Measurements from ENCODE around the gene RNF17.

The RNF17 gene

GRCh38 chr13:24922745-24923591, 159.0 kb downstream of the RNF17 start (continued):
- TF ChIP-seq KLF16 (tag by site-specific recombination; IDR thresholded peaks at IDR 0.05) (peak; percentile 83), PRDM2 (tag by site-specific recombination; IDR thresholded peaks at IDR 0.05; ENCODE audit: borderline replicate concordance) (no peak), ZBTB7A (tag by site-specific recombination; IDR thresholded peaks at IDR 0.05; ENCODE audit: low read depth) (no peak), ZNF302 (tag by site-specific recombination; IDR thresholded peaks at IDR 0.05; ENCODE audit: low read depth) (no peak), ZNF621 (tag by site-specific recombination; IDR thresholded peaks at IDR 0.05) (no peak), ZNF112 (tag by site-specific recombination; IDR thresholded peaks at IDR 0.05) (no peak), WT1 (tag by site-specific recombination; IDR thresholded peaks at IDR 0.05) (peak; percentile 32; the same call in 1 of the 2 replicates), ZNF37A (tag by site-specific recombination; IDR thresholded peaks at IDR 0.05) (no peak), ZNF629 (tag by site-specific recombination; IDR thresholded peaks at IDR 0.05) (peak; percentile 82), ZNF416 (tag by site-specific recombination; IDR thresholded peaks at IDR 0.05) (no peak), ZFP41 (tag by site-specific recombination; IDR thresholded peaks at IDR 0.05; ENCODE audit: borderline replicate concordance) (no peak), ZNF768 (tag by site-specific recombination; IDR thresholded peaks at IDR 0.05) (no peak), ZNF747 (tag by site-specific recombination; IDR thresholded peaks at IDR 0.05) (no peak), ZNF292 (tag by site-specific recombination; IDR thresholded peaks at IDR 0.05; ENCODE audit: borderline replicate concordance, low read depth) (no peak), BCL11B (tag by site-specific recombination; IDR thresholded peaks at IDR 0.05; ENCODE audit: low read depth) (no peak), MEIS1 (CRISPR knock-in tag; IDR thresholded peaks at IDR 0.05; ENCODE audit: borderline replicate concordance) (no peak), ZIC2 (tag by site-specific recombination; IDR thresholded peaks at IDR 0.05) (peak; percentile 70), PRDM10 (tag by site-specific recombination; IDR thresholded peaks at IDR 0.05) (peak; percentile 83), ZNF19 (tag by site-specific recombination; IDR thresholded peaks at IDR 0.05; ENCODE audit: low read depth) (no peak), ZNF623 (tag by site-specific recombination; IDR thresholded peaks at IDR 0.05) (no peak), SP7 (tag by site-specific recombination; IDR thresholded peaks at IDR 0.05) (peak; percentile 45; the same call in 1 of the 2 replicates), ZFP3 (tag by site-specific recombination; IDR thresholded peaks at IDR 0.05; ENCODE audit: low read depth) (no peak), ZNF792 (tag by site-specific recombination; IDR thresholded peaks at IDR 0.05) (no peak), ZNF274 (IDR thresholded peaks at IDR 0.05; ENCODE audit: low read length) (no peak), ZNF274 (tag by site-specific recombination; IDR thresholded peaks at IDR 0.05; ENCODE audit: borderline replicate concordance) (no peak), SP2 (tag by site-specific recombination; IDR thresholded peaks at IDR 0.05) (peak; percentile 91)
- TF ChIP-seq, protein P1, sequence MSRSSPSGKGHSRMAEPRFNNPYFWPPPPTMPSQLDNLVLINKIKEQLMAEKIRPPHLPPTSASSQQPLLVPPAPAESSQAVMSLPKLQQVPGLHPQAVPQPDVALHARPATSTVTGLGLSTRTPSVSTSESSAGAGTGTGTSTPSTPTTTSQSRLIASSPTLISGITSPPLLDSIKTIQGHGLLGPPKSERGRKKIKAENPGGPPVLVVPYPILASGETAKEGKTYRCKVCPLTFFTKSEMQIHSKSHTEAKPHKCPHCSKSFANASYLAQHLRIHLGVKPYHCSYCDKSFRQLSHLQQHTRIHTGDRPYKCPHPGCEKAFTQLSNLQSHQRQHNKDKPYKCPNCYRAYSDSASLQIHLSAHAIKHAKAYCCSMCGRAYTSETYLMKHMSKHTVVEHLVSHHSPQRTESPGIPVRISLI (tag by site-specific recombination; IDR thresholded peaks at IDR 0.05), result peak; percentile 82
- TF ChIP-seq, protein P2, sequence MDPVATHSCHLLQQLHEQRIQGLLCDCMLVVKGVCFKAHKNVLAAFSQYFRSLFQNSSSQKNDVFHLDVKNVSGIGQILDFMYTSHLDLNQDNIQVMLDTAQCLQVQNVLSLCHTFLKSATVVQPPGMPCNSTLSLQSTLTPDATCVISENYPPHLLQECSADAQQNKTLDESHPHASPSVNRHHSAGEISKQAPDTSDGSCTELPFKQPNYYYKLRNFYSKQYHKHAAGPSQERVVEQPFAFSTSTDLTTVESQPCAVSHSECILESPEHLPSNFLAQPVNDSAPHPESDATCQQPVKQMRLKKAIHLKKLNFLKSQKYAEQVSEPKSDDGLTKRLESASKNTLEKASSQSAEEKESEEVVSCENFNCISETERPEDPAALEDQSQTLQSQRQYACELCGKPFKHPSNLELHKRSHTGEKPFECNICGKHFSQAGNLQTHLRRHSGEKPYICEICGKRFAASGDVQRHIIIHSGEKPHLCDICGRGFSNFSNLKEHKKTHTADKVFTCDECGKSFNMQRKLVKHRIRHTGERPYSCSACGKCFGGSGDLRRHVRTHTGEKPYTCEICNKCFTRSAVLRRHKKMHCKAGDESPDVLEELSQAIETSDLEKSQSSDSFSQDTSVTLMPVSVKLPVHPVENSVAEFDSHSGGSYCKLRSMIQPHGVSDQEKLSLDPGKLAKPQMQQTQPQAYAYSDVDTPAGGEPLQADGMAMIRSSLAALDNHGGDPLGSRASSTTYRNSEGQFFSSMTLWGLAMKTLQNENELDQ (tag by site-specific recombination; IDR thresholded peaks at IDR 0.05; ENCODE audit: low read depth), result no peak
